Measurements from ENCODE around the gene KANK3.
A peak's percentile ranks its signal among the peaks of the same experiment; 100 is the strongest.
"Not testable (repeated sequence)": the region's sequence is repeated elsewhere in the genome, so short reads cannot be mapped to it uniquely, and the experiment has no call there.

Gene KANK3

DNA sequence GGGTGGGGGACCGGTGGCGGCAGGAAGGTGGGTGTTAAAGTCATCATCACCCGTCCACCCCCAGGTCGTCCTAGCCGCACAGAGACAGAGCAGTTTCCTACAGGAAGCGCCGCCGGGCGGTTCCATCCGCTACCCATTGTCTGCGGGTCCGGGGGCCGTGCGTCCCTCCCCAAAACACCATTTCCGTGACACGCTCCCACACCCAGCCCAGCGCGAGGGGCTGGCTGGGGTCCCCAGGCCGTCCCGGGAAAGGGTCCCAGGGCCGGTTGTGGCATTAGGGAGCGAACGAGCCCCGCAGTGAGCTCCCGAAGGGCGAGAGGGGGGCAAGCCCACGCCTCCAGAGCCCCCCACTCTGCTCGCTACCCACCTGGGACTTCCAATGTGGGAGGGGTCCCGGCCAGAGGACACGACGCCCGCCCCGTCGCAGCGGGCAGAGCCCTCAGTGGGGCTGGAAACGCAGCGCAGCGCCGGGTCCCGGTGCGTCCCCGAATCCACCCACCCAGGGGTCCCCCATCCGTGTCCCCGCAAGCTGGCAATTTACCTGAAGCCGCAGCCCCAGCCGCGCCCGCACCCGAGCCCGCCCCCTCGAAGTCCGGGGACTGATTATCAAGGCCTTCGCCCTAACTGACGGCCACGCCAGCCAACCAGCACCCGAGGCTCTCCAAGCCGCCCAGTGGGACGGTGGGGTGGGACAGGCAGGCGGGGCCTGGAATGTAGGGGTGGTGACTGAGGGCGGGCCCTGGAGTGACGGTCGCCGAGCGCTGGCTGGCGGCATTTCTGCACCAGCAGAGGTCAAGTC, at the start of gene KANK3:
KANK3 (minus strand) TSS at position 579 of the 799 bp plus-strand sequence. CDS start 5,434 bp downstream, outside the sequence.
- peak; percentile 97 for DNase-seq (ENCODE audit: low spot score)

GRCh38 chr19:8392017-8392591, 49.0 kb upstream of the KANK3 start:
- DNase-seq (ENCODE audit: low spot score) = peak; percentile 36

DNA sequence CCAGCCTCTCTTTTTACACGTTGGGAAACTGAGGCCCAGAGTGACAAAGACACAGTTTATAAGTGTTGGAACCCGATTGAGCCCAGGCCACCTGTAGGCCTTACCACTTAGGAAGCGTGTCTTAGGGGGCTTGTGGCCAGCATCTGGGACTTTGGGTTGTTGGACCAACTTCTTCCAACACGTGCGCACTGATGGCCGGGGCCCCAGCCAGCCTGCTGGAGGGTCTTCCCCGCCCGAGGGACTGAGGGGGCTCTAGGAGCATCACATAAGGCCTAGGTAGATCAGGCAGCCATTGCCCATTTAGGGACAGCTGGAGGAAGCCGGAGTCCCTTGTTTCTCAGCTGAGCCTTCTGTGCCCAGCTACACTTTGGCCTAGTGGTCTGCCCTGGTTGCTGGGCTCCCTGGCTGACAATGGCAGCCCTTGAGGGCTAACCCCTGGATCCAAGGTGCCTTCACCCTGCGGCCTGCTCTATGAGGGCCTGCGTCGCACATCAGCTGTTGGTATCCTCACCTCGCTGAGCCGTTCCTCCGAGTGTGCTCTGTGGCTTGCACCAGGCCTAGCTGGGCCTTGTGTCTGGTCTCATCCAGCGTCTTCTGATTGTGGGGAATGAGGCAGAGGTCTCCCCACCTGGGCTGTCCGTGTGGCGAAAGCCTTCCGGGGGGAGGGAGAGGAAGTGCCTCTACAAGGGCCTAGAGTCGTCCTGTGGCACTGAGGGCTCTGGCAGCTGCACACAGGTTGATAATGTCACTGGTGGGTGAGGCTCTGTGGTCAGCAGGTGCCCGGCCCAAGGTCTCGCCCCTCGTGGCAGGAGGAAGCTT, 48.3 kb upstream of the KANK3 start:
- no peak for DNase-seq (ENCODE audit: low spot score)

GRCh38 chr19:8390617-8390981, 47.5 kb upstream of the KANK3 start:
- peak; percentile 97 for DNase-seq (ENCODE audit: low spot score)

GRCh38 chr19:8389891-8390616, 47.0 kb upstream of the KANK3 start, which contains the start of gene RAB11B:
RAB11B (plus strand) TSS chr19:8390360; CDS start chr19:8390417, 57 bp downstream.
- DNase-seq (ENCODE audit: low spot score) = peak; percentile 99

GRCh38 chr19:8388612-8388958, 45.5 kb upstream of the KANK3 start:
- no peak for DNase-seq (ENCODE audit: low spot score)

DNA sequence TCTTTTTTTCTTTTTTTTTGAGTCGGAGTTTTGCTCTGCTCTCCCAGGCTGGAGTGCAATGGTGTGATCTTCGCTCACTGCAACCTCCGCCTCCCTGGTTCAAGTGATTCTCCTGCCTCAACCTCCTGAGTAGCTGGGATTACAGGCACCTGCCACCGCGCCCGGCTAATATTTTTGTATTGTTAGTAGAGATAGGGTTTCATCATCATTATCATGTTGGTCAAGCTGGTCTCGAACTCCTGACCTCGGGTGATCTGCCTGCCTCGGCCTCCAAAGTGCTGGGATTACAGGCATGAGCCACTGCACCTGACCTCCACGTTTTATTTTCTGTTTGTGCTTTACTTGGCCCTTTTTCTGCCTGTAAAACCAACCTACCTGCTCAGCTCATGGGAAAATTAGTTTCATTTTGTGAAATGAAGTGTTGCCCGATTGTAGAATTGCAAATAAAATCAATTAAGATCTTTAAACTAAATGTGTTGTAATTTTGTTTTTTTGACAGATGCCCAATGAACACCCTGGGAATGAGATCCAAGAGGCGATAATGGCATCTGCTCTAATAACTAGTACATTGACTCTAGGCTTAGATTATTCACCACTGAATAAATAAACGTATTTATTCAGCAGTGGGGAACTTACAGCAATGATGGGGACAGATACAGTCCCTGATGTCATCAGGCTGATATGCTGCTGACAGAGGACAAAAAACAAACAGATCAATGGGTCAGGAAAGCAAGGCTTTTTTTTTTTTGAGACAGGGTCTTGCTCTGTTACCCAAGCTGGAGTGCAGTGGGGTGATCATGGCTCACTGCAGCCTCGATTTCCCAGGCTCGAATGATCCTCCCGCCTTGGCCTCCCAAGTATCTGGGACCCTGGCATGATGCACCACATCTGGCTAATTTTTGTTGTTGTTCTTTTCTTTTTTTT, 44.9 kb upstream of the KANK3 start:
- no peak for DNase-seq (ENCODE audit: low spot score)

GRCh38 chr19:8386990-8387389, 43.9 kb upstream of the KANK3 start:
- no peak for DNase-seq (ENCODE audit: low spot score)

DNA sequence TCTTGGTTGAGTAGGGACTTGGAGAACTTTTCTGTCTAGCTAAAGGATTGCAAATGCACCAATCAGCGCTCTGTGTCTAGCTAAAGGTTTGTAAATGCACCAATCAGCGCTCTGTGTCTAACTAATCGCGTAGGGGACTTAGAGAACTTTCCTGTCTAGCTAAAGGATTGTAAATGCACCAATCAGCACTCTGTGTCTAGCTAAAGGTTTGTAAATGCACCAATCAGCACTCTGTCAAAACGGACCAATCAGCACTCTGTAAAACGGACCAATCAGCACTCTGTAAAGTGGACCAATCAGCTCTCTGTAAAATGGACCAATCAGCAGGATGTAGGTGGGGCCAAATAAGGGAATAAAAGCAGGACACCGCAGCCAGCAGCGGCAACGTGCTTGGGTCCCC, 43.4 kb upstream of the KANK3 start:
- not testable (repeated sequence) for DNase-seq (ENCODE audit: low spot score)

- DNase-seq (ENCODE audit: low spot score) = not testable (repeated sequence)
These were observed 42.5 kb upstream of the KANK3 start for GRCh38 chr19:8385566-8385965.

DNA sequence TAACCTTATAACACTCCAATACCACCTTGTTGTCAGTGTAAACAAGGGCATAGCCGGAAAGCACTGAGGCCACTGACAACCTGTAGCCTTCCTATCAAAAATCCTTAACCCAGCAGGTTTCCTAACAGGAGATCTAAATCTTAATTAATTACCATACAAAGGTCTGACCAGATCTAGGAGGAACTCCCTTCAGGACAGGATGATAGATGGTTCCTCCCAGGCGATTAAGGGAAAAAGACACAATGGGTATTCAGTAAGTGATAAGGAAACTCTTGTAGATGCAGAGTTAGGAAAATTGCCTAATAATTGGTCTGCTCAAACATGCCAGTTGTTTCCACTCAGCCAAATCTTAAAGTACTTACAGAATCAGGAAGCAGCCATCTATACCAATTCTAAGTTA, 42.0 kb upstream of the KANK3 start:
- not testable (repeated sequence) for DNase-seq (ENCODE audit: low spot score)

DNA sequence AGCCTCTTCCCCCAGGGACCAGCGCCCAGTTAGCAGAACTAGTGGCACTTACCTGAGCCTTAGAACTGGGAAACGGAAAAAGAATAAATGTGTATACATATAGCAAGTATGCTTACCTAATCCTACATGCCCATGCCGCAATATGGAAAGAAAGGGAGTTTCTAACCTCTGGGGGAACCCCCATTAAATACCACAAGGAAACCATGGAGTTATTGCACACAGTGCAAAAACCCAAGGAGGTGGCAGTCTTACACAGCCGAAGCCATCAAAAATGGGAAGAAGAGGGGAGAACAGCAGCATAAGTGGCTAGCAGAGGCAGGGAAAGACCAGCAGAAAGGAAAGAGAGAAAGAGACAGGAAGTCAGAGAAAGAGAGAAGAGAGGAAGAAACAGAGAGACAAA, 41.5 kb upstream of the KANK3 start:
- DNase-seq (ENCODE audit: low spot score) = not testable (repeated sequence)

- not testable (repeated sequence) for DNase-seq (ENCODE audit: low spot score)
These were observed 36.3 kb upstream of the KANK3 start for GRCh38 chr19:8379156-8379891.

DNA sequence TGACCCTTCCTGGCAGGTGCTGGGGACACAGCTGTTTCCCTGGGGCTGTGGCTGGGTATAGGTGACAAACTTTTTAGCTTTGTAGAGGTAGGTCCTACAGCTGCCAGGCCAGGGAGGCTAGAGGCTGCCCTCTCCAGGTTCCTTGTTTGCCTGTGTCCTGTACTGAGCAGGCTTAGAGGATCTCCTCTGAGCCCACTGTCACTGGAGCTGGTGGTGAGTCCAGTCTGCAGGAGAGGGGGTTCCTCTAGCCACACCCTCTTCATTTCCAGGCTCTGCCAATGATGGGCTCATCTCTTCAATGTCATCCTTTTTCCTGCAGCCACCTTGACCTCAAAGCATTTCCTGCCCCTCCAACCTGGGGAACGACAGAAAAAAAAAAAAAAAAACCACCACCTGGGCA, 34.5 kb upstream of the KANK3 start:
- DNase-seq (ENCODE audit: low spot score) = no peak

DNA sequence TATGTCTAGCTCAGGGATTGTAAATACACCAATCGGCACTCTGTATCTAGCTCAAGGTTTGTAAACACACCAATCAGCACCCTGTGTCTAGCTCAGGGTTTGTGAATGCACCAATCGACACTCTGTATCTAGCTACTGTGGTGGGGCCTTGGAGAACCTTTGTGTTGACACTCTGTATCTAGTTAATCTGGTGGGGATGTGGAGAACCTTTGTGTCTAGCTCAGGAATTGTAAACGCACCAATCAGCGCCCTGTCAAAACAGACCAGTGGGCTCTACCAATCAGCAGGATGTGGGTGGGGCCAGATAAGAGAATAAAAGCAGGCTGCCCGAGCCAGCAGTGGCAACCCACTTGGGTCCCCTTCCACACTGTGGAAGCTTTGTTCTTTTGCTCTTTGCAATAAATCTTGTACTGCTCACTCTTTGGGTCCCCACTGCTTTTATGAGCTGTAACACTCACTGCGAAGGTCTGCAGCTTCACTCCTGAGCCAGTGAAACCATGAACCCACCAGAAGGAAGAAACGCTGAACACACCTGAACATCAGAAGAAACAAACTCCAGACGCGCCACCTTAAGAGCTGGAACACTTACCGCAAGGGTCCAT, 33.4 kb upstream of the KANK3 start:
- not testable (repeated sequence) for DNase-seq (ENCODE audit: low spot score)

- not testable (repeated sequence) for DNase-seq (ENCODE audit: low spot score)
These were observed 32.7 kb upstream of the KANK3 start for GRCh38 chr19:8375766-8376165.

GRCh38 chr19:8373867-8374813, 31.1 kb upstream of the KANK3 start:
- DNase-seq (ENCODE audit: low spot score) = no peak

- no peak for DNase-seq (ENCODE audit: low spot score)
These were observed 28.1 kb upstream of the KANK3 start for GRCh38 chr19:8371011-8371804.

Data from GM03348 (cell line).